ENCODE measurements around the gene FSIP1.

FSIP1 gene

GRCh38 chr15:39795486-39795885 is 12.8 kb upstream of the FSIP1 start:
- H3K4me3 ChIP-seq (ENCODE audit: low read depth, low read length): no peak overlapping the region
- POLR2A ChIA-PET: no interaction called here
- no peak for TF ChIP-seq CTCF (IDR thresholded peaks at IDR 0.05; ENCODE audit: insufficient read depth, low read length, missing control alignments)
- CTCF ChIA-PET: interaction anchor here (6.1 kb wide), 1 partner anchor 7 kb away, joined by 32 read pairs; no protein-coding TSS in a partner anchor
- DNase-seq (ENCODE audit: low read depth, low spot score): no peak

GRCh38 chr15:39794954-39795353 is 12.3 kb upstream of the FSIP1 start:
- CTCF ChIA-PET: interaction anchor here (0.9 kb wide), 1 partner anchor 8 kb away, joined by 4 read pairs; no protein-coding TSS in a partner anchor
- no peak for TF ChIP-seq CTCF (IDR thresholded peaks at IDR 0.05; ENCODE audit: insufficient read depth, low read length, missing control alignments)
- no peak overlapping the region for H3K4me3 ChIP-seq (ENCODE audit: low read depth, low read length)
- POLR2A ChIA-PET: no interaction called here
- DNase-seq (ENCODE audit: low read depth, low spot score): no peak

GRCh38 chr15:39793923-39794322 is 11.3 kb upstream of the FSIP1 start:
- DNase-seq (ENCODE audit: low read depth, low spot score): no peak
- H3K4me3 ChIP-seq (ENCODE audit: low read depth, low read length): no peak overlapping the region
- POLR2A ChIA-PET: no interaction called here
- no peak for TF ChIP-seq CTCF (IDR thresholded peaks at IDR 0.05; ENCODE audit: insufficient read depth, low read length, missing control alignments)
- CTCF ChIA-PET: interaction anchor here (0.9 kb wide), 1 partner anchor 9 kb away, joined by 4 read pairs; no protein-coding TSS in a partner anchor

- TF ChIP-seq CTCF (IDR thresholded peaks at IDR 0.05; ENCODE audit: insufficient read depth, low read length, missing control alignments): no peak
- no peak overlapping the region for H3K4me3 ChIP-seq (ENCODE audit: low read depth, low read length)
- ChIA-PET CTCF (no interaction called here), POLR2A (no interaction called here)
- no peak for DNase-seq (ENCODE audit: low read depth, low spot score)
These were observed 10.2 kb upstream of the FSIP1 start for GRCh38 chr15:39792844-39793335.

- ChIA-PET POLR2A (no interaction called here), CTCF (no interaction called here)
- H3K4me3 ChIP-seq (ENCODE audit: low read depth, low read length): no peak overlapping the region
- no peak for TF ChIP-seq CTCF (IDR thresholded peaks at IDR 0.05; ENCODE audit: insufficient read depth, low read length, missing control alignments)
- no peak for DNase-seq (ENCODE audit: low read depth, low spot score)
These were observed 9.6 kb upstream of the FSIP1 start for GRCh38 chr15:39792025-39792843.

GRCh38 chr15:39789736-39790135 is 7.1 kb upstream of the FSIP1 start:
- DNase-seq (ENCODE audit: low read depth, low spot score): no peak
- no peak for TF ChIP-seq CTCF (IDR thresholded peaks at IDR 0.05; ENCODE audit: insufficient read depth, low read length, missing control alignments)
- CTCF ChIA-PET: interaction anchor here (1.0 to 4.1 kb wide), 6 partner anchors 9 to 184 kb away, joined by 3 to 33 read pairs (median 6); no protein-coding TSS in a partner anchor
- H3K4me3 ChIP-seq (ENCODE audit: low read depth, low read length): no peak overlapping the region
- POLR2A ChIA-PET: interaction anchor here (1.0 kb wide), 1 partner anchor 144 kb away, joined by 3 read pairs; the partner anchor contains the start of gene EIF2AK4
